RCC 7860 (cell line): ENCODE results near the gene AWAT2.

Source experiments
- DNase-seq: peaks from one replicate; pipeline ENCODE4 v3.0.0-alpha.2; 2015; ENCODE audit warnings: low spot score
- FAIRE-seq: peaks from 2 replicates; lab custom pipeline; 2012; peaks lifted over from hg19 to GRCh38; lab: Jason Lieb, UNC

Gene AWAT2

GRCh38 chrX:70049925-70050324, at the start of gene AWAT2:
Gene AWAT2, minus strand, starts transcription at chrX:70049938. Its CDS starts 6 bp downstream, at chrX:70049932.
- FAIRE-seq = no peak

GRCh38 chrX:70096052-70096451, 46.3 kb upstream of the AWAT2 start:
- no peak for FAIRE-seq
- no peak for DNase-seq

More at GRCh38 chrX:70049925-70050324, at the start of gene AWAT2:
- no peak for DNase-seq

GRCh38 chrX:70092247-70092646, 42.5 kb upstream of the AWAT2 start:
- FAIRE-seq (no peak), DNase-seq (no peak)

- FAIRE-seq (no peak), DNase-seq (peak; percentile 4)
Observed at GRCh38 chrX:70089604-70090297, 40.0 kb upstream of the AWAT2 start.

GRCh38 chrX:70088751-70089150, 39.0 kb upstream of the AWAT2 start:
- no peak for DNase-seq
- FAIRE-seq = no peak

- DNase-seq (no peak), FAIRE-seq (no peak)
Observed at GRCh38 chrX:70087857-70088630, 38.3 kb upstream of the AWAT2 start.

GRCh38 chrX:70084592-70085240, 35.0 kb upstream of the AWAT2 start:
- DNase-seq (no peak), FAIRE-seq (no peak)

- FAIRE-seq = no peak
Observed at GRCh38 chrX:70082723-70083122, 33.0 kb upstream of the AWAT2 start.

GRCh38 chrX:70079870-70080269, 30.1 kb upstream of the AWAT2 start:
- no peak for DNase-seq
- FAIRE-seq = no peak

More at GRCh38 chrX:70082723-70083122, 33.0 kb upstream of the AWAT2 start:
- DNase-seq = no peak

GRCh38 chrX:70079297-70079696, 29.6 kb upstream of the AWAT2 start:
- DNase-seq = no peak
- FAIRE-seq = no peak

GRCh38 chrX:70066646-70067045, 16.9 kb upstream of the AWAT2 start:
- DNase-seq (no peak), FAIRE-seq (no peak)

- FAIRE-seq = no peak
- DNase-seq = no peak
Observed at GRCh38 chrX:70062961-70063550, 13.3 kb upstream of the AWAT2 start.

- no peak for FAIRE-seq
- no peak for DNase-seq
Observed at GRCh38 chrX:70062076-70062475, 12.3 kb upstream of the AWAT2 start, which contains the start of gene OTUD6A. Gene OTUD6A, plus strand, starts transcription at chrX:70062457. Its CDS starts 68 bp downstream, at chrX:70062525.

GRCh38 chrX:70054391-70054790, 4.7 kb upstream of the AWAT2 start:
- DNase-seq = no peak
- FAIRE-seq = no peak

GRCh38 chrX:70052895-70053615, 3.3 kb upstream of the AWAT2 start:
- FAIRE-seq (no peak), DNase-seq (no peak)

- FAIRE-seq = no peak
- DNase-seq = no peak
Observed at GRCh38 chrX:70049406-70049805, 332 bp downstream of the AWAT2 start.

GRCh38 chrX:70046978-70047377, 2.8 kb downstream of the AWAT2 start:
- no peak for FAIRE-seq
- no peak for DNase-seq

GRCh38 chrX:70044541-70045245, 5.0 kb downstream of the AWAT2 start:
- no peak for FAIRE-seq
- DNase-seq = no peak

- DNase-seq = no peak
- no peak for FAIRE-seq
Observed at GRCh38 chrX:70043685-70044084, 6.1 kb downstream of the AWAT2 start.
